GM18517 (cell line): ENCODE measurements around the gene MAPK1.
"Not testable (repeated sequence)": the region's sequence is repeated elsewhere in the genome, so short reads cannot be mapped to it uniquely, and the experiment has no call there.

ENCODE experiments used
- ATAC-seq: cut with Tn5 transposase; IDR thresholded peaks from one replicate; pipeline ENCODE4 v1.9.1; 2021; ENCODE audit warnings: mild to moderate bottlenecking, moderate library complexity; ENCODE audit not compliant: unreplicated experiment

MAPK1 gene

DNA sequence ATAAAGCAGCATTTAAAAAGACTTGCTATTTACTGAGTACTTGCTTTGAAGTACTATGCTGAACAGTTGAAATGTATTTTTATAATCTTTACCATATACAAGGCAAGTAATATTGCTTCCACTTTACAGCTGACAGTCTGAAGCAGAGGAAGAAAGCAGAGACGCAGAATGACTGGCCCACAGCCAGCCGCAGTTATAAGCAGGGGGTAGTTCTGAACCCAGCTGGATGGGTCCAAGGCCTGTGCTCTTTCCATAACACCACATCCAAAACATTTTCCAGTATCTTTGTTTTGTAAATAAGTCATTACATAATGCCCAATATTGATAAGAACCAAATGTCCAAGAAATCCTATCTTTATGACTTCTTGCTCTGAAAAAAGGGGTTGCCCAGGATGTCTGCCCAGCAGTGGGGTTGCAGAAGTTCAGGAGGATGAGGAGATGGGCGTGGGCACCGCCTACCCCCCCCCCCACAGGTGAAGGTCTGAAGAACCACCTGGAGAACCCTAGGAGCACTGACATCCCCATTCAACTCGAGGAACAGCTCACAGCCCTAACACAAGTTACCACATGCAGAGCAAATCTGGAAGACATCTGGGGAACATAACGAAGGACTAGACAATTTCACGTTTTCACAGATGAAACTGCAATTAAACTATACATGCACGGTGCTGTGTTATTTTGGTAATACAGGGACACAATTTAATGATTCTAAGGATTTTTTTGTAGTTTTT, 107.6 kb downstream of the MAPK1 start:
- ATAC-seq, result no peak

GRCh38 chr22:21759093-21759492, 108.4 kb downstream of the MAPK1 start:
- no peak for ATAC-seq

GRCh38 chr22:21758091-21758864, 109.2 kb downstream of the MAPK1 start:
- no peak for ATAC-seq

GRCh38 chr22:21755851-21756284, 111.6 kb downstream of the MAPK1 start:
- ATAC-seq, result no peak

DNA sequence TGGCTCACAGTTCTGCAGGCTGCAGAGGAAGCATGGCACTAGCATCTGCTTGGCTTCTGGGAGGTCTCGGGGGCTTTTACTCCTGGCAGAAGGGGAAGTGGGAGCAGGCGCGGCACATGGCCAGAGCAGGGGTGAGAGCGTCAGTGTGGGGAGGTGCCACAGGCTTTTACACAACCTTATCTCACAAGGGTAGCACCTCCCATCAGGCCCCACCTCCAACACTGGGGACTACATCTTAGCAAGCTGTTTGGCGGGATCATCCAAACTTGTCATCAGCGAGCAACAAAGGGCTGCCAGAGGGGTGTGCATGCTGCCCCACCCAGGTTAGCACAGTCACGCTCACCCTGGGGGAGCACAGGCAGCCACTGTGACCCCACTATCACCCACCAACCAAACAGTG, 112.9 kb downstream of the MAPK1 start:
- ATAC-seq, result no peak

DNA sequence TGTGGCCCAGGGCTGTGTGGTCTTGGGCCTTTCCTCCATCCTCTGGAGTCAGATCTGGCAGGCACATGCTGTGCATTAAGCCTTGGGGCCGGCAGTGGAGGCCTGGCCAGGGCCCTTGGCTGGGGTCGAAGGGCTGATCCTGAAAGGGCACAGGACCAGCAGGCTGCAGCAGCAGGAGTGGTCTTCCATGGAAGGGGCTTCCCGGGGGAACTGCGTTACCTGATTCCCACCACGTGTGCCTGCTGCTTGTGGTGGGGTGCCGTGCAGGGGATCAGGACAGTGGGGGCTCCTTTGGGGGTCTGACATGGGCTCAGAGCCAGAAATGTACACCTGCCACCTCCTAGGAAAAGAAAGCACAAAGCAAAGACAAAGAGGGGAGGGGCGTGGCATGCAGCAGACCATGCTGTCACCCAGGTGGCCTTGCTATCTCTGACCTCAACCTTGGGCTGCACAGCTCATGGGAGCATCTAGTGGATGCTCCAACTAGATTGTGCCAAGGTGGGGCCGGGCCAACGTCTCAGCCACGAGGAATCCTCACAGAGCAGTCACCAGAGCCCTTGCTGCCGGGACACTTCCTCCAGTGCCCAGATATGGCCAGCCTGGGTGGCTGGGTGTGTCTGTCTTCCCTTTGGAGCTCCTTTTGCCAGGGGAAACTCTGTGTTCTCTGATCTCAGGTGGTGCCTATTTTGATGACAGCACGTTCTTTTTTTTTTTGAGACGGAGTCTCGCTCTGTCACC, 113.9 kb downstream of the MAPK1 start:
- no peak for ATAC-seq

DNA sequence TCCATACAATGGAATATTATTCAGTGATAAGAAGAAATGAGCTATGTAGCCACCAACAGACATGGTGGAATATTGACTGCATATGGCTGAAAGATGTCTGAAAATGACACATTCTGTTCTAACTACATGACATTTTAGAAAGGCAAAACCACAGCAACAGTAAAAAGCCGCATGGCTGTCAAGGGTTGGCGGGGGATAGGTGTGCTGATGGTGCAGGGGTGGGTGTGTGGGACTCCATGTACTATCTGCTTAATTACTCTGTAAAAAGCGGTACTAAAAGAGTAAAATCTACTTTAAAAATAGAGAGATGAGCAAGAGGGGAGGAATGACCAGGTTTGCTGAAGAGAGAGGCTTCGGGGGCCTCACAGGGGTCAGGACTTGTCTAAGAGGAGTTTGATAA, 115.2 kb downstream of the MAPK1 start:
- ATAC-seq, result no peak

DNA sequence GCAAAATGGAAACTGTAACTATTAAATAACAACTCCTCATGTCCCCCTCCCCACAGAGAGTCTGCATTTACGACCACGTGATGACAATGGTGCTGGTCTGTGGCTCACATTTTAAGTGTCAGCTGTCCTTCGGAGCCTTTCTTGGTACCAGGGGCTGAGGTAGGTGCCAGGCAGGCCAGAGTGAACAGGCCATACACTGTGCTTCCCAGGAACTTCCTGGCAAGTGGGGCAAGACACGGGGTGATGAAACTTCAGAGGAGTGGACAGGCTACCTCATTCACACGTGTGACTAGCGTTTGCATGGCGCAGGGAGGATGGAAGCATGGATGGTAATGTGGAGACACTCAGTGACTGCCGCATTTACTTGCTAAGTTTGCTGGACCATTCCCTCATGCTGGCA, 121.5 kb downstream of the MAPK1 start:
- no peak for ATAC-seq

DNA sequence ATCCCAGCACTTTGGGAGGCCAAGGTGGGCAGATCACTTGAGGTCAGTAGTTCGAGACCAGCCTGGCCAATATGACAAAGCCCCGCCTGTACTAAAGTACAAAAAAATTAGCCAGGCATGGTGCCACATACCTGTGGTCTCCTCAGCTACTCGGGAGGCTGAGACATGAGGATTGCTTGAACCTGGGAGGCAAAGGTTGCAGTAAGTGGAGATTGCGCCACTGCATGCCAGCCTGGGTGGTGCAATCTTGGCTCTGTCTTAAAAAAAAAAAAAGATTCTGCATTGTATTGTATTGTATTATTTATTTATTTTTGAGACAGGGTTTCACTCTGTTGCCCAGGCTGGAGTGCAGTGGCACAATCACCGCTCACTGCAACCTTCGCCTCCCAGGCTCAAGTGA, 122.5 kb downstream of the MAPK1 start:
- not testable (repeated sequence) for ATAC-seq

DNA sequence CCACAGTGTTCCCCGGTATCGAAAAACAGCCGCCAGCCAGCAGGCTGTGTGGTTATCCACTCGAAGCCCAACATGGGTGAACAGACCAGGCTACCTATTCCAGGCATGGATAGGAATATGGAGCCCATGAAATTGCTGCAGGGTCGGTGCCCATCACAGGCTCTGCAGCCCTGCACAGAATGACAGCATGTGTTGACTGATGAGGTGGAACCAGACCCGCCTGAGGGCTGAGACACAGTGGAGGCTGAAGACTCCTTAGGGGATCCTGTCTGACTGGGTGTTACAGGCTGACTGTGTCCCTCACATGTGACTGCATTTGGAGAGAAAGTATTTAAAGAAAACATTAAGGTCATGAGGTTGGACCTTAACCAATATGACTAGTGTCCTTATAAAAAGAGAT, 125.7 kb downstream of the MAPK1 start:
- no peak for ATAC-seq

DNA sequence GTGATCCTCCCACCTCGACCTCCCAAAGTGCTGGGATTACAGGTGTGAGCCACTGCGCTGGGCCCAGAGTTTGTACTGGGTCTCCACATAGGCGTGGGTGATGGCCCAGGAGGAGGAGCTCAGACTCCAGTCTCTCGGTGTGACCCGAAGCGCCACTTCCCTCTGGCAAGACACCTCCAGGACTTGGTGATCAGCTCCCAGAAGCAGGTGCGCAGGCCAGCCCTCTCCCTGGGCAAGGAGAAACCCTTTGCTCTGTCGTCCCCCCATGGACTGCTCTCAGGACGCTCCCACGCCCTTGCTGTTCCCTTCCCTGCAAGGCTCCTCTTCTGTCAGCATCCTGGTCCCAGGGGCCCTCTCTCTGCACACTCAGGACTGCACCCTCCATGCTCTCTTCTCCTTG, 126.4 kb downstream of the MAPK1 start:
- ATAC-seq, result no peak

DNA sequence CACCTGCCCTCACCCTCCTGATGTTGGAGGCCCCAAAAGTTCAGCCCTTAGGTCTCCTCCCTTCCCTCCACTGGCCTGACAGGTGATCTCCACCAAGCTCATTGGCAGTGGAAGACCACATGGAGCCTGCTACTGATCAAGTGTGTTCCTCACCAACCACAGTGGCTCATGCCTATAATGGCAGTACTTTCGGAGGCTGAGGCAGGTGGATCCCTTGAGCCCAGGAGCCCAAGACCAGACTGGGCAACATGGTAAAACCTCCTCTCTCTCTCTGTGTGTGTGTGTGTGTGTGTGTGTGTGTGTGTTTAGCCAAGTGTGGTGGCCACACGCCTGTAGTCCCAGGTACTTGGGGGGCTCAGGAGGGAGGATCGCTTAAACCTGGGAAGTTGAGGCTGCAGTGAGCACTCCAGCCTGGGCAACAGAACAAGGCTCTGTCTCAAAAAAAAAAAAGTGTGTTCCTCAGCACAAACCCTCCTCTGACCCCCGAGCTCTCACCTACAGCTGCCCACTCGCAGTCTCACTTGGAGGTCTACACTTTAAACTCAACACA, 127.5 kb downstream of the MAPK1 start:
- no peak for ATAC-seq

DNA sequence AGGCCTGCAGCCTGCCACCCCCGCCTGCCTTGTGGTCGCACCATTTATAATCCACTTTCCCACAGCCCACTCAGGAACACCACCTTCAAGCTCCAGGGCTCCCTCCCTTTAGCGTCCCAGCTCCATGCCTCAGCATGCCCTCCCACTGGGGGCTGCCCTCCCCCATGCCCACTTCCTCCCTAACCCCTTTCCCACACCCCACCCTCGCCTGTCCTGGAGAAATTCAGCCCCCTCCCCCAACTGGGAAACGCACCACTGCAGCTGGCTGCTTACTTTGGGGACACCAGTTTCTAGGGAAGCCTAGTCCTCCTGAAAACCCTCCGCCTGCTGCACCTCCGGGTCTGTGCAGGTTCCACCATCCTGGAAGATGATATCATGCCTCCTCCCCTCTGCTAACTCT, 128.5 kb downstream of the MAPK1 start:
- no peak for ATAC-seq

DNA sequence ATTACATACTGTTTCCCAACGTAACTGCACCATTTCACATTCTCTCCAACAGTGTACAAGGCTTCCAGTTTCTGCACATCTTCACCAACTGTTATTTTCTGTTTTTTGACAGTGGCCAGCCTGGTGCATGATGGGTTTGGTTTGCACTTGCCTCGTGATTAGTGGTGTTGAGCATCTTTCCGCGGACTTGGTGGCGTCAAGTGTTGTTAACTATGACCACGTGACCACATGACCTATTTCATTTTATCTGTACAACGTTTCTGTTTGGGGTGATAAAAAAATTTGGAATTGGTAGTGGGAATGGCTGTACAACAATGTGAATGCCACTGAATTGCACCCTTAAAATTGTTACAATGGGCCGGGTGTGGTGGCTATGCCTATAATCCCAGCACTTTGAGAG, 129.4 kb downstream of the MAPK1 start:
- ATAC-seq, result no peak

- no peak for ATAC-seq
These were observed 130.5 kb downstream of the MAPK1 start for GRCh38 chr22:21736948-21737347.

- no peak for ATAC-seq
These were observed 131.3 kb downstream of the MAPK1 start for GRCh38 chr22:21736084-21736642.

DNA sequence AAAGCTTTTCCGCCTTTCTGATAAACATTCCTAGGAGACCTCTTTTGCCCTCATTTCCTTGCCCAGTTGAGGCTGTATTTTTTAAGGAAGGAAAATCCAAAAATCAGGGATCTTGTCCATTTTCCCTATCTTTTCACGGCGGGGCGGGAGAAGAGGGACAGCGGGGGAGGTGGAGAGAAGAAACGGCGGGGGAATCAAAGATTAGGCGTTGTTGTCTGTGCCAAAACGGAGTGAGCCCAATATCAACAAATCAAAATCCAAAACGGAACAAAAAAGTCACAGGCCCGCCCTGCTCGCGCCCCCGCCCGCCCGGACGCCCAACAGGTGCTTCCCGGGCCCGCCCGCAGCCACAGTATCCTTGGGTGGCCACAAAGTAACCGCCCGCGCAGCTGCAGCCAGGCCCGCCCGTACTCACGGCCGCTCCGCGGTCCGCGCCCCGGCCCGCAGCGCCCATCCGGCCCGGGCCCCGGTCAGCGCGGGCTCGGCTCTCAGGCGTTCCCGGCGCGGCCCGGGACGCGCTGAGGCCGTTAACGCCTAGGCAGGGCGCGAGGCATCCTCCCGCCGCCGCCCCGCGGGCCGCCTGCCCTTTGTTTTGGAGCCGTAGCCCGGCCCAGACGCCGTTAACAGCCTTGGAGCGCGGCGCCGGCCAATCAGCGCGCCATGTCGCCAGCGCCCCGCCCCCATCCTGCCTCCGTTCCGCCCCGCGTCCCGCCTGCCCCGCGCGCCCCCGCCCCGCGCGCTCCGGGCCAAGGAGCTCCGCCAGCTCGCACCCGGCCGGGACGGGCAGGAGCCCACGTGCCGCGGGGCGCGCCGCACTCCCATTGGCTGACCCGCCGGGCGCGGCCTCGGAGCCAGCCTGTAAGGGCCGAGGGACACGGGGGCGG, 132.0 kb downstream of the MAPK1 start, which contains the start of gene YPEL1:
Gene YPEL1, minus strand, starts transcription at position 595 of the 884 bp plus-strand sequence. CDS start 25,050 bp downstream, outside the sequence.
- peak; percentile 78 for ATAC-seq

DNA sequence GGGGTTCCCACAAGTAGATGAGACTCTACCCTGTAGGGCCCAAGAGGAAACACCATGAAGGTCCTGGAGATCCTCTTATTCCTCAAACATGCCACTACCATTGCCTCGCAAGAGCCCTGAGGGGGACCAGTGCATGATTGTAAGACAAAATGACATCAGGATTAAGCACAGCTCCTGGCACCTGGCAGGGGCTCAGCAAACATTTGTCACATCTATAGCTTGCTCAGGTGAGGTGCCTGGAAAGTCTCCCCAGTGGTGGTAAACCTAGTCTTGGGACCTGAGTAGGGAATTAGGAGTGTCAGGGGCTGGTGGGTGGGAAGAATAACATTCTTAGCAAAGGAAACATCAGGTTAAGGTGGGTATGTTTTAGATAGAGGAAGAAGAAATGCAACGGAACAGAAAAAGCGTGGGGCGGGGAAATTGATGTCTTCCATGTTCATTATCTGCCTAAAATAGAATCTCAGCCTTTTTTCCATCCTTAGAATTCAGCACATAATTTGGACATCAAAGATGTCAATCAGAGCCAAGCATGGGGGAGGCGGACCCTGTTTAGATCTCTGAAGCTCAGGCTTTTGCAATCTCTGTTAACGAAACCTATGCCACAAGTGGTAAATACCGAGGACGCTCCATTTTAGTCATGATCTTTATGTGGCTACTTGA, 132.8 kb downstream of the MAPK1 start:
- ATAC-seq, result no peak

- ATAC-seq, result no peak
These were observed 135.9 kb downstream of the MAPK1 start for GRCh38 chr22:21731503-21731902.
